Measurements from ENCODE around the gene PRSS2.

GRCh38 chr7:142745091-142745635 is 25.6 kb upstream of the PRSS2 start:
- TF ChIP-seq CTCF (IDR thresholded peaks at IDR 0.05) = no peak
- no peak for TF ChIP-seq POLR2A (IDR thresholded peaks at IDR 0.05)

Data from lower leg skin (tissue), 3 donors.